H1 (cell line): Measurements from ENCODE around the gene COG4. TPM values are rescaled to one million over a fixed set of nuclear protein-coding genes. Genes with fewer than 3 reads are reported as not detected.

Source experiments
- CTCF ChIA-PET: fragments of 300-600 bp; sonication (Branson Sonifier 250); formaldehyde crosslinking; loops from one replicate; lab custom pipeline; 2021; ENCODE audit not compliant: partially characterized antibody; lab: Charles Lee
- POLR2A ChIA-PET: fragments of 300-600 bp; sonication (Branson Sonifier 250); formaldehyde crosslinking; loops from one replicate; lab custom pipeline; 2021; ENCODE audit warnings: inconsistent platforms; ENCODE audit not compliant: partially characterized antibody; lab: Charles Lee
- DNase-seq, 2 experiments: peaks; one replicate each; pipeline versions ENCODE4 v3.0.0 to v3.0.0-alpha.2; 2010 to 2022; ENCODE audit warnings: low spot score in 2 of 2, low read depth in 1 of 2, mixed read lengths in 1 of 2
- FAIRE-seq: peaks from 2 replicates; lab custom pipeline; 2011; peaks lifted over from hg19 to GRCh38; lab: Jason Lieb, UNC
- H2AFZ ChIP-seq: 2 replicates; pipeline ENCODE4 v1.8.1; 2012; ENCODE audit warnings: low read length, inconsistent platforms
- H2AK5ac ChIP-seq: 2 replicates; pipeline ENCODE4 v1.6.1; 2013; ENCODE audit warnings: low read depth, low read length
- H2BK120ac ChIP-seq: replicated peaks from 2 replicates; pipeline ENCODE3; 2013; ENCODE audit warnings: low read depth, low read length, inconsistent platforms
- H2BK12ac ChIP-seq: 2 replicates; pipeline ENCODE4 v1.6.1; 2013; ENCODE audit warnings: low read depth, low read length
- H2BK15ac ChIP-seq: 2 replicates; pipeline ENCODE4 v1.6.1; 2013; ENCODE audit warnings: low read length
- H2BK20ac ChIP-seq: 2 replicates; pipeline ENCODE4 v1.6.1; 2013; ENCODE audit warnings: low read length
- H2BK5ac ChIP-seq: 2 replicates; pipeline ENCODE4 v1.6.1; 2013; ENCODE audit warnings: low read depth, low read length
- H3K14ac ChIP-seq: 2 replicates; pipeline ENCODE4 v1.6.1; 2013; ENCODE audit warnings: inconsistent platforms; ENCODE audit not compliant: insufficient read length
- H3K18ac ChIP-seq: 2 replicates; pipeline ENCODE4 v1.6.1; 2013; ENCODE audit warnings: low read length; ENCODE audit errors: extremely low read depth
- H3K23ac ChIP-seq: 2 replicates; pipeline ENCODE4 v1.6.1; 2013; ENCODE audit warnings: inconsistent platforms; ENCODE audit not compliant: insufficient read length
- H3K23me2 ChIP-seq: 2 replicates; pipeline ENCODE4 v1.6.1; 2013; ENCODE audit warnings: low read depth, low read length
- H3K27ac ChIP-seq: 2 replicates; pipeline ENCODE4 v1.6.1; 2011; ENCODE audit warnings: low read depth, low read length, inconsistent platforms
- H3K27me3 ChIP-seq, 4 experiments: replicated peaks in 1 of 4; 1 replicate in 1 of 4; 2 replicates in 3 of 4; pipeline versions ENCODE4 v1.6.1 to v1.8.1; 2011 to 2013; ENCODE audit warnings: low read length in 3 of 4, mild to moderate bottlenecking in 3 of 4, inconsistent platforms in 2 of 4, mixed read lengths in 2 of 4, moderate library complexity in 1 of 4; ENCODE audit not compliant: control insufficient read depth in 3 of 4, insufficient read depth in 3 of 4; ENCODE audit errors: extremely low read depth in 1 of 4
- H3K36me3 ChIP-seq, 4 experiments: 2 replicates each; pipeline versions ENCODE4 v1.6.1 to v1.8.1; 2011 to 2013; ENCODE audit warnings: mild to moderate bottlenecking in 4 of 4, low read length in 3 of 4, moderate library complexity in 2 of 4, control low read depth in 1 of 4, inconsistent platforms in 1 of 4; ENCODE audit not compliant: insufficient read depth in 4 of 4, control insufficient read depth in 2 of 4
- H3K4ac ChIP-seq: replicated peaks from 2 replicates; pipeline ENCODE3; 2013; ENCODE audit warnings: low read length, low read depth, mixed read lengths, inconsistent platforms; ENCODE audit not compliant: insufficient read length
- H3K4me1 ChIP-seq, 4 experiments: replicated peaks in 1 of 4; 1 replicate in 1 of 4; 2 replicates in 3 of 4; pipeline versions ENCODE4 v1.6.1 to v1.8.1; 2011 to 2013; ENCODE audit warnings: low read length in 3 of 4, inconsistent platforms in 2 of 4, mixed read lengths in 1 of 4; ENCODE audit not compliant: insufficient read depth in 4 of 4, control insufficient read depth in 3 of 4
- H3K4me2 ChIP-seq, 2 experiments: 2 replicates each; pipeline versions ENCODE4 v1.6.1 to v1.8.1; 2011 to 2013; ENCODE audit warnings: low read depth in 2 of 2, low read length in 2 of 2, control low read depth in 1 of 2, inconsistent platforms in 1 of 2, mild to moderate bottlenecking in 1 of 2; ENCODE audit not compliant: insufficient read depth in 1 of 2
- H3K4me3 ChIP-seq, 4 experiments: fragments of 200-600, 300-600 bp in 1 of 4; sonication (generic), shearing (Covaris generic), sonication (Bioruptor Twin) in 1 of 4; 2 replicates each; pipeline versions ENCODE4 v1.5.1 to v1.8.1; 2011 to 2016; ENCODE audit warnings: low read length in 4 of 4, low read depth in 3 of 4, control low read depth in 2 of 4, inconsistent platforms in 2 of 4, mild to moderate bottlenecking in 2 of 4, mixed read lengths in 1 of 4, moderate library complexity in 1 of 4; ENCODE audit not compliant: insufficient read depth in 2 of 4; ENCODE audit errors: extremely low read depth in 1 of 4
- H3K56ac ChIP-seq: replicated peaks from 2 replicates; pipeline ENCODE3; 2013; ENCODE audit warnings: low read depth, mild to moderate bottlenecking, mixed read lengths, low read length, inconsistent platforms; ENCODE audit not compliant: insufficient read length
- H3K79me1 ChIP-seq: 2 replicates; pipeline ENCODE4 v1.6.1; 2013; ENCODE audit warnings: low read depth, low read length, control low read depth
- H3K79me2 ChIP-seq, 2 experiments: 2 replicates each; pipeline versions ENCODE4 v1.6.1 to v1.8.1; 2012 to 2013; ENCODE audit warnings: low read length in 2 of 2, mild to moderate bottlenecking in 2 of 2, inconsistent platforms in 1 of 2; ENCODE audit not compliant: insufficient read depth in 2 of 2, control insufficient read depth in 1 of 2
- H3K9ac ChIP-seq, 4 experiments: replicated peaks in 1 of 4; 1 replicate in 1 of 4; 2 replicates in 3 of 4; pipeline versions ENCODE4 v1.6.1 to v1.8.1; 2011 to 2013; ENCODE audit warnings: low read depth in 3 of 4, low read length in 3 of 4, control low read depth in 2 of 4, mild to moderate bottlenecking in 2 of 4, moderate library complexity in 2 of 4, inconsistent platforms in 1 of 4; ENCODE audit errors: extremely low read depth in 1 of 4
- H3K9me3 ChIP-seq, 2 experiments: 2 replicates each; pipeline versions ENCODE4 v1.6.1 to v1.8.1; 2012 to 2013; ENCODE audit warnings: mild to moderate bottlenecking in 2 of 2, moderate library complexity in 2 of 2, control low read depth in 1 of 2, inconsistent platforms in 1 of 2, low read depth in 1 of 2, low read length in 1 of 2, mixed read lengths in 1 of 2; ENCODE audit not compliant: insufficient read depth in 2 of 2
- H4K20me1 ChIP-seq, 2 experiments: replicated peaks in 1 of 2; 2 replicates each; pipeline versions ENCODE3 to v1.8.1; 2011 to 2013; ENCODE audit warnings: inconsistent platforms in 2 of 2, low read length in 2 of 2, mild to moderate bottlenecking in 1 of 2; ENCODE audit not compliant: insufficient read depth in 2 of 2, control insufficient read depth in 1 of 2
- H4K5ac ChIP-seq: 2 replicates; pipeline ENCODE4 v1.6.1; 2013; ENCODE audit warnings: low read length, low read depth, mixed read lengths, inconsistent platforms; ENCODE audit not compliant: insufficient read length
- H4K8ac ChIP-seq: 2 replicates; pipeline ENCODE4 v1.8.0; 2013; ENCODE audit warnings: mild to moderate bottlenecking, moderate library complexity, low read length, inconsistent platforms; ENCODE audit not compliant: insufficient read depth; ENCODE audit errors: extremely low read depth
- H4K91ac ChIP-seq: replicated peaks from 2 replicates; pipeline ENCODE3; 2013; ENCODE audit warnings: low read length, mixed read lengths, inconsistent platforms; ENCODE audit not compliant: insufficient read length
- CREB1 ChIP-seq: IDR thresholded peaks from 2 replicates; pipeline ENCODE4 v1.6.1; 2012; ENCODE audit warnings: inconsistent platforms
- HDAC2 ChIP-seq, 2 experiments: fragments of 300-600 bp in 1 of 2; sonication (generic) in 1 of 2; IDR thresholded peaks; 2 replicates each; pipeline ENCODE4 v1.6.1; 2011 to 2012; ENCODE audit warnings: low read depth in 2 of 2, low read length in 2 of 2, mild to moderate bottlenecking in 2 of 2, moderate library complexity in 2 of 2, borderline replicate concordance in 1 of 2, inconsistent platforms in 1 of 2
- RFX5 ChIP-seq: IDR thresholded peaks from 2 replicates; pipeline ENCODE4 v1.6.1; 2011; ENCODE audit warnings: low read depth, low read length, improper control_type of control experiment, borderline replicate concordance
- SIRT6 ChIP-seq: IDR thresholded peaks from one replicate; pipeline ENCODE4 v1.7.1; 2012; ENCODE audit warnings: low read length, inconsistent platforms
- SRF ChIP-seq: IDR thresholded peaks from 2 replicates; pipeline ENCODE4 v1.6.1; 2011; ENCODE audit warnings: mild to moderate bottlenecking, low read depth, low read length, moderate library complexity
- TCF12 ChIP-seq: IDR thresholded peaks from 2 replicates; pipeline ENCODE4 v1.6.1; 2011; ENCODE audit warnings: low read depth, mild to moderate bottlenecking, low read length
- TEAD4 ChIP-seq: IDR thresholded peaks from 2 replicates; pipeline ENCODE4 v1.6.1; 2012; ENCODE audit warnings: low read depth, low read length, inconsistent platforms, mixed read lengths
- WGBS, 2 experiments: shearing (Covaris generic) in 1 of 2; methylation state at CpG; one replicate each; pipeline versions ENCODE4 v1.1.6 to v1.1.7; 2013 to 2015; ENCODE audit warnings: low lambda C conversion rate in 2 of 2, mixed read lengths in 2 of 2, inconsistent platforms in 1 of 2, low coverage in 1 of 2, missing lambda C conversion rate in 1 of 2; ENCODE audit not compliant: insufficient replicate concordance in 2 of 2, insufficient coverage in 1 of 2, insufficient read length in 1 of 2; ENCODE audit errors: extremely low coverage in 1 of 2, missing lambda C conversion rate in 1 of 2; 5-methylcytosine and 5-hydroxymethylcytosine counted together
- polyA plus RNA-seq, 7 experiments: library from polyadenylated mRNA; depleted of rRNA in 3 of 7; stranded (reverse) in 5 of 7; unstranded in 2 of 7; fragments of >200 nt in 5 of 7; fragments of 200-250 nt in 2 of 7; gene quantifications; 1 replicate in 5 of 7; 2 replicates in 1 of 7; 4 replicates in 1 of 7; pipeline versions ENCODE4 v1.2.1 to v1.2.3, GENCODE V29; 2011 to 2013; ENCODE audit warnings: missing spikeins in 2 of 7, mixed read lengths in 2 of 7
- total RNA-seq: library from RNA; stranded (reverse); fragmentation: NEBNext Ultra II Directional; extraction: Animal tissue kit (Norgen Biotek cat#: 25700); gene quantifications from 2 replicates; pipeline ENCODE4 v1.2.1, GENCODE V29; 2021
- TF ChIP-seq, protein P1 (sequence below): IDR thresholded peaks from 2 replicates; pipeline ENCODE4 v1.6.1; 2012; ENCODE audit warnings: inconsistent platforms
- TF ChIP-seq, protein P2 (sequence below), 3 experiments: IDR thresholded peaks; 1 replicate in 2 of 3; 2 replicates in 1 of 3; pipeline versions ENCODE4 v1.5.1 to v1.6.1; 2011; ENCODE audit warnings: low read length in 3 of 3, mild to moderate bottlenecking in 3 of 3, inconsistent platforms in 2 of 3, low read depth in 1 of 3, moderate library complexity in 1 of 3; ENCODE audit not compliant: insufficient read depth in 1 of 3; ENCODE audit errors: control extremely low read depth in 1 of 3
- TF ChIP-seq, protein P3 (sequence below): IDR thresholded peaks from 2 replicates; pipeline ENCODE4 v1.6.1; 2011; ENCODE audit warnings: low read length, improper control_type of control experiment

Gene COG4
- total and polyA plus RNA-seq, 2 of the 8 experiments (the other 6 are each of a cell fraction or from before 2014, with no cell fraction given): 46.1 to 50.2 TPM

DNA sequence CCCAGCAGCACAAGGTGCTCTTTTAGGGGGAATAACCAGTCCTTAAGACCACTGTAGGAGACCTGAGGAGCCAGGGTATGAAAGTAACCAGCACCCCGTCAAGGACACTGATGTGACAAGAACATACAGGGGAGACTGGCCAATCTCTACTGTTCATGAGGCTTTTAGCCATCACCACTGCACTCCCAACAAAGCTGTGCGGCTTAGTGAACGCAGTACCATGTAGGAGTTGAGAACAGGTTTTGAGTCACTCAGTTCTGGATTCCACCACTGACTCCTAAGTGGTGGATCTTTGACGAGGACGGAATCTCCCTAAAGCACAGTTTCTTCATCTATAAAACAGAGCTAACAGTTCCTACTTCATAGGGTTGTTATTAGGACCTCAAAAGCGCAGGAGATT, 26.8 kb downstream of the COG4 start:
- H4K5ac ChIP-seq: no peak overlapping the region
- ChIA-PET CTCF (interaction anchor here (0.6 to 2.1 kb wide), 12 partner anchors 8 to 158 kb away, joined by 3 to 11 read pairs (median 4); partner anchors contain the start of gene COG4), POLR2A (interaction anchor here (0.7 to 1.4 kb wide), 6 partner anchors 11 to 116 kb away, joined by 3 to 4 read pairs (median 3); no protein-coding TSS in a partner anchor)
- no peak overlapping the region for H2BK15ac ChIP-seq
- H3K56ac ChIP-seq: no peak overlapping the region
- DNase-seq: no peak
- H3K79me1 ChIP-seq: no peaks in the 10 kb centered on the region
- no peak overlapping the region for H4K8ac ChIP-seq
- no peak overlapping the region for H3K4me3 ChIP-seq
- no peak overlapping the region for H2BK12ac ChIP-seq
- H3K4me2 ChIP-seq: no peak overlapping the region
- no peak overlapping the region for H2AFZ ChIP-seq
- no peaks in the 10 kb centered on the region for H3K27me3 ChIP-seq
- no peak overlapping the region for H3K23ac ChIP-seq
- no peak overlapping the region for H3K9ac ChIP-seq
- TF ChIP-seq HDAC2 (IDR thresholded peaks at IDR 0.05; ENCODE audit: borderline replicate concordance in 1 of 2, low read depth in 2 of 2, low read length in 2 of 2) (no peak), TCF12 (no peak), SIRT6 (no peak), CREB1 (no peak), SRF (no peak), RFX5 (no peak), TEAD4 (no peak)
- TF ChIP-seq, protein P1, sequence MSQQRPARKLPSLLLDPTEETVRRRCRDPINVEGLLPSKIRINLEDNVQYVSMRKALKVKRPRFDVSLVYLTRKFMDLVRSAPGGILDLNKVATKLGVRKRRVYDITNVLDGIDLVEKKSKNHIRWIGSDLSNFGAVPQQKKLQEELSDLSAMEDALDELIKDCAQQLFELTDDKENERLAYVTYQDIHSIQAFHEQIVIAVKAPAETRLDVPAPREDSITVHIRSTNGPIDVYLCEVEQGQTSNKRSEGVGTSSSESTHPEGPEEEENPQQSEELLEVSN: no peak
- TF ChIP-seq, protein P2, sequence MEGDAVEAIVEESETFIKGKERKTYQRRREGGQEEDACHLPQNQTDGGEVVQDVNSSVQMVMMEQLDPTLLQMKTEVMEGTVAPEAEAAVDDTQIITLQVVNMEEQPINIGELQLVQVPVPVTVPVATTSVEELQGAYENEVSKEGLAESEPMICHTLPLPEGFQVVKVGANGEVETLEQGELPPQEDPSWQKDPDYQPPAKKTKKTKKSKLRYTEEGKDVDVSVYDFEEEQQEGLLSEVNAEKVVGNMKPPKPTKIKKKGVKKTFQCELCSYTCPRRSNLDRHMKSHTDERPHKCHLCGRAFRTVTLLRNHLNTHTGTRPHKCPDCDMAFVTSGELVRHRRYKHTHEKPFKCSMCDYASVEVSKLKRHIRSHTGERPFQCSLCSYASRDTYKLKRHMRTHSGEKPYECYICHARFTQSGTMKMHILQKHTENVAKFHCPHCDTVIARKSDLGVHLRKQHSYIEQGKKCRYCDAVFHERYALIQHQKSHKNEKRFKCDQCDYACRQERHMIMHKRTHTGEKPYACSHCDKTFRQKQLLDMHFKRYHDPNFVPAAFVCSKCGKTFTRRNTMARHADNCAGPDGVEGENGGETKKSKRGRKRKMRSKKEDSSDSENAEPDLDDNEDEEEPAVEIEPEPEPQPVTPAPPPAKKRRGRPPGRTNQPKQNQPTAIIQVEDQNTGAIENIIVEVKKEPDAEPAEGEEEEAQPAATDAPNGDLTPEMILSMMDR (IDR thresholded peaks at IDR 0.05; ENCODE audit: control extremely low read depth in 1 of 3, insufficient read depth in 1 of 3, low read depth in 1 of 3, low read length in 3 of 3): no peak
- TF ChIP-seq, protein P3, sequence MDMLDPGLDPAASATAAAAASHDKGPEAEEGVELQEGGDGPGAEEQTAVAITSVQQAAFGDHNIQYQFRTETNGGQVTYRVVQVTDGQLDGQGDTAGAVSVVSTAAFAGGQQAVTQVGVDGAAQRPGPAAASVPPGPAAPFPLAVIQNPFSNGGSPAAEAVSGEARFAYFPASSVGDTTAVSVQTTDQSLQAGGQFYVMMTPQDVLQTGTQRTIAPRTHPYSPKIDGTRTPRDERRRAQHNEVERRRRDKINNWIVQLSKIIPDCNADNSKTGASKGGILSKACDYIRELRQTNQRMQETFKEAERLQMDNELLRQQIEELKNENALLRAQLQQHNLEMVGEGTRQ: no peak
- no peaks in the 10 kb centered on the region for H3K4me1 ChIP-seq
- no peaks in the 10 kb centered on the region for H3K23me2 ChIP-seq
- peaks cover 4 to 33% (median 15%) of the 10 kb centered on the region in 4 experiments; a peak in 6 of 8 replicates for H3K36me3 ChIP-seq
- no peak overlapping the region for H2BK120ac ChIP-seq
- no peak overlapping the region for H2BK5ac ChIP-seq
- no peak overlapping the region for H2AK5ac ChIP-seq
- H3K79me2 ChIP-seq: no peaks in the 10 kb centered on the region
- H3K18ac ChIP-seq: no peak overlapping the region
- FAIRE-seq: no peak
- no peak overlapping the region for H3K14ac ChIP-seq
- no peaks in the 10 kb centered on the region for H4K20me1 ChIP-seq
- H4K91ac ChIP-seq: no peak overlapping the region
- WGBS, 2 experiments: 90% methylated on average over 6 of the region's 6 CpGs; no CpG with 5 or more reads in 1 of the 2 experiments
- no peak overlapping the region for H3K27ac ChIP-seq
- no peak overlapping the region for H3K4ac ChIP-seq
- no peak overlapping the region for H2BK20ac ChIP-seq
- H3K9me3 ChIP-seq: no peaks in the 10 kb centered on the region
